Fibroblast of lung (primary cell): ENCODE results near the gene KRT16.

Source experiments
- CTCF ChIP-seq, 2 donors: IDR thresholded peaks in 1 of 2; conservative IDR thresholded peaks in 1 of 2; 1 replicate in 1 of 2; 2 replicates in 1 of 2; pipeline ENCODE4 v1.5.1; 2011 to 2012; ENCODE audit warnings: low read length in 2 of 2, control low read depth in 1 of 2, inconsistent platforms in 1 of 2, low read depth in 1 of 2, mild to moderate bottlenecking in 1 of 2
- EZH2 ChIP-seq: IDR thresholded peaks from 2 replicates; pipeline ENCODE4 v1.5.1; 2012; ENCODE audit warnings: low read length, control low read depth, mild to moderate bottlenecking; ENCODE audit errors: missing control alignments

GRCh38 chr17:41653421-41653820, 40.9 kb upstream of the KRT16 start:
- TF ChIP-seq CTCF (conservative IDR thresholded peaks at IDR 0.05 in 1 of 2, IDR thresholded peaks at IDR 0.05 in 1 of 2; ENCODE audit: low read depth in 1 of 2, low read length in 2 of 2) (no peak), EZH2 (no peak)
